ENCODE data around the gene FOCAD. TPM values are rescaled to one million over a fixed set of nuclear protein-coding genes. Genes with fewer than 3 reads are reported as not detected.

The FOCAD gene
- total RNA-seq, 1 donor from 2014 or later = 146 TPM

DNA sequence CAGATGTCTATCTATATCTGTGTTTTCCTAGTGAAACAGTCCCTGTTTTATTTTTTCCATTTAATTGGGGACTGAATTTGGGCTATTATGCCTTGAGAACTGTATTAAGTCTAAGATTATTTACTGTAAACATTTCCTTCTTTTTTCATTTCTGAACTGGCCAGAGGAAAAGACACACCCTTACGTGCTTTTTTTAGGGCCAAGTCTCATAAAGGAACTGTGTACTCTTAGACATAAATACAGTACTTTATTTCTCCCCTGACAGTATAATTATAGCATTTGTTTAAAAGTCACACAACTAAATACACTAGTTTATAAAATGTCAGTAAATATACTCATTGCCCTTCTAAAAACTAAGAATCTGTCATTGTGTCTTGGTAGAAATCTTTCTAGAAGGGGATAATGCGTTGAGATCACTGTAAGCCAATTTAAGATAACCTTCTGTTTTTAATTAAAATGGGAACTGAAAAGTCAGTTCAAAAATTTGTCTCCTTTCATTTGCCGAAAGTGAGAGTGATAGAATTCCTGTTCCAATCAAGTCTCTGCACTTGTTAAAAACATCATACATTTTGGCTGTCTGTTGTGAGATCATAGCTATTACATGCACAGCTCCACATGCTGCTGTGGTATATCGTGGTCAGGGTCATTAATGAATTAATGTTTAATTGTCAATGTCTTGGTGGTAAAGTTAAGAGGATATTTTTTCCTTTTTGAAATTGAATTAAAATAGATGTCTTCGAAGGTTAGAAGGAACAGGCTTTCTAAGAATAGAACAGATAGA is 132.1 kb downstream of the FOCAD start:
- no peaks in the 10 kb centered on the region for H3K4me1 ChIP-seq
- Mint-ChIP-seq H3K4me1 (no peaks in the 10 kb centered on the region), H3K27me3 (ENCODE audit: insufficient read depth, low read depth) (no peaks in the 10 kb centered on the region), H3K9me3 (no peaks in the 10 kb centered on the region), H3K36me3 (peaks cover 6% of the 10 kb centered on the region), H3K4me3 (no peak overlapping the region), H3K27ac (no peak overlapping the region)
- H3K27ac ChIP-seq = no peak overlapping the region
- no peak overlapping the region for H3K4me2 ChIP-seq
- no peaks in the 10 kb centered on the region for H3K36me3 ChIP-seq
- H3K4me3 ChIP-seq = no peak overlapping the region
- H3K27me3 ChIP-seq = no peaks in the 10 kb centered on the region
- H4K20me1 ChIP-seq (ENCODE audit: low read depth) = no peaks in the 10 kb centered on the region
- TF ChIP-seq EZH2 (IDR thresholded peaks at IDR 0.05) (no peak), EZH2phosphoT487 (IDR thresholded peaks at IDR 0.05) (no peak)
- TF ChIP-seq, protein P1, sequence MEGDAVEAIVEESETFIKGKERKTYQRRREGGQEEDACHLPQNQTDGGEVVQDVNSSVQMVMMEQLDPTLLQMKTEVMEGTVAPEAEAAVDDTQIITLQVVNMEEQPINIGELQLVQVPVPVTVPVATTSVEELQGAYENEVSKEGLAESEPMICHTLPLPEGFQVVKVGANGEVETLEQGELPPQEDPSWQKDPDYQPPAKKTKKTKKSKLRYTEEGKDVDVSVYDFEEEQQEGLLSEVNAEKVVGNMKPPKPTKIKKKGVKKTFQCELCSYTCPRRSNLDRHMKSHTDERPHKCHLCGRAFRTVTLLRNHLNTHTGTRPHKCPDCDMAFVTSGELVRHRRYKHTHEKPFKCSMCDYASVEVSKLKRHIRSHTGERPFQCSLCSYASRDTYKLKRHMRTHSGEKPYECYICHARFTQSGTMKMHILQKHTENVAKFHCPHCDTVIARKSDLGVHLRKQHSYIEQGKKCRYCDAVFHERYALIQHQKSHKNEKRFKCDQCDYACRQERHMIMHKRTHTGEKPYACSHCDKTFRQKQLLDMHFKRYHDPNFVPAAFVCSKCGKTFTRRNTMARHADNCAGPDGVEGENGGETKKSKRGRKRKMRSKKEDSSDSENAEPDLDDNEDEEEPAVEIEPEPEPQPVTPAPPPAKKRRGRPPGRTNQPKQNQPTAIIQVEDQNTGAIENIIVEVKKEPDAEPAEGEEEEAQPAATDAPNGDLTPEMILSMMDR (IDR thresholded peaks at IDR 0.05) = no peak
- no peak overlapping the region for H3K9ac ChIP-seq
- H3K9me3 ChIP-seq (ENCODE audit: low read depth) = no peaks in the 10 kb centered on the region
- no peak overlapping the region for H2AFZ ChIP-seq (replicated peaks)
- DNase-seq (ENCODE audit: low spot score) = no peak
- no peaks in the 10 kb centered on the region for H3K79me2 ChIP-seq (ENCODE audit: low read depth)
- H3F3A ChIP-seq (ENCODE audit: low read depth) = no peaks in the 10 kb centered on the region

DNA sequence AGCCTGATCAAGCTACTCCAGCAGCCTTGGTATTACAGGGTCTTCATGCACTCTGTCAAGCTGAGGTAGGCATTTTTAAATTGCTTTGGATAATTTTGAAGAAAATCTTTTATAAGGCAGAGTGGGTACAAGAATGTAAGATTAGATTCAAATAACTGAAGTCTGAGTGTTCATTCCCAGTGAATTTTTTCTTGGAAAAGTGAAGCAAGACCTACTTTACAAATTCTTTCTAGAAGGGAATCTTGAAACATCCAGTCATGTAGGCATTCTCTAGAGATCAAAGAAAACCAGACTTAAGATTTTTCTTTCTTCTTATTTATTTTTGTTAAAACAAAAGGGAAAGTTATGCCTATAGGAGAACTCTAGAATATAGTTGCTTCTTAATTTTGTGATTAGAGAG is 139.0 kb downstream of the FOCAD start:
- no peaks in the 10 kb centered on the region for H3K79me2 ChIP-seq (ENCODE audit: low read depth)
- H3K27ac ChIP-seq = no peak overlapping the region
- H3K4me1 Mint-ChIP-seq = peaks cover 5% of the 10 kb centered on the region
- no peak for DNase-seq (ENCODE audit: low spot score)
- no peak overlapping the region for H3K27ac Mint-ChIP-seq
- H3K36me3 Mint-ChIP-seq = peaks cover 24% of the 10 kb centered on the region
- H3K36me3 ChIP-seq = no peaks in the 10 kb centered on the region
- H3K9ac ChIP-seq = no peak overlapping the region
- H3F3A ChIP-seq (ENCODE audit: low read depth) = no peaks in the 10 kb centered on the region
- H3K4me1 ChIP-seq = no peaks in the 10 kb centered on the region
- no peaks in the 10 kb centered on the region for H3K27me3 Mint-ChIP-seq (ENCODE audit: insufficient read depth, low read depth)
- no peaks in the 10 kb centered on the region for H3K27me3 ChIP-seq
- H2AFZ ChIP-seq (replicated peaks) = no peak overlapping the region
- H4K20me1 ChIP-seq (ENCODE audit: low read depth) = no peaks in the 10 kb centered on the region
- no peak for TF ChIP-seq EZH2 (IDR thresholded peaks at IDR 0.05)
- TF ChIP-seq, protein P1 (IDR thresholded peaks at IDR 0.05) = no peak
- no peak for TF ChIP-seq EZH2phosphoT487 (IDR thresholded peaks at IDR 0.05)
- H3K9me3 ChIP-seq (ENCODE audit: low read depth) = no peaks in the 10 kb centered on the region
- no peak overlapping the region for H3K4me3 ChIP-seq
- no peaks in the 10 kb centered on the region for H3K9me3 Mint-ChIP-seq
- H3K4me3 Mint-ChIP-seq = no peak overlapping the region
- H3K4me2 ChIP-seq = no peak overlapping the region

DNA sequence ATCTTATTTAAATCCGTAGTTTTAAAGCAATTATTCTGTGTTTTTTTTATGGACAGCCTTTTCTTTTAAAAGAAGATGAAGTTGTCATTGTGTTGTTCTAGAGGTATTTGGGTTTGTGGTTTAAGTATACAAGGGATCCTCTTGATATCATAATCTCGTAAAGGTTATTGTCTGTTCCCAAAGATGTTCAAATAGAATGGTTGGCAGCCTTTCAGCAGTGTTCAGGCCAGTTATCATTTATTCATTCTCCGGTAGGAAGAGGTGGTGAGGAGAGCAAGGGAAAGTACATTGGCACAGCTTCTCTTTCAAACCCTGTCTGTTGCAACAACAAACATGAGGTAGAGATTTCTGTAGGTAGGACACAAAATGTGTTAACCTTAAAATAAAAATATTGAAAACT is 147.0 kb downstream of the FOCAD start:
- H3K4me1 ChIP-seq = peaks cover 10% of the 10 kb centered on the region
- TF ChIP-seq EZH2phosphoT487 (IDR thresholded peaks at IDR 0.05) (no peak), EZH2 (IDR thresholded peaks at IDR 0.05) (no peak)
- TF ChIP-seq, protein P1 (IDR thresholded peaks at IDR 0.05) = no peak
- no peaks in the 10 kb centered on the region for H3K36me3 ChIP-seq
- H3K4me3 ChIP-seq = no peak overlapping the region
- H3K27me3 ChIP-seq = no peaks in the 10 kb centered on the region
- H2AFZ ChIP-seq (replicated peaks) = no peak overlapping the region
- no peaks in the 10 kb centered on the region for H3K79me2 ChIP-seq (ENCODE audit: low read depth)
- H3K9me3 ChIP-seq (ENCODE audit: low read depth) = no peaks in the 10 kb centered on the region
- DNase-seq (ENCODE audit: low spot score) = no peak
- Mint-ChIP-seq H3K27me3 (ENCODE audit: insufficient read depth, low read depth) (no peaks in the 10 kb centered on the region), H3K36me3 (peaks cover 24% of the 10 kb centered on the region), H3K9me3 (peaks cover 3% of the 10 kb centered on the region), H3K4me1 (peaks cover 14% of the 10 kb centered on the region), H3K4me3 (no peak overlapping the region), H3K27ac (no peak overlapping the region)
- no peak overlapping the region for H3K27ac ChIP-seq
- no peaks in the 10 kb centered on the region for H3F3A ChIP-seq (ENCODE audit: low read depth)
- H3K9ac ChIP-seq = no peak overlapping the region
- H4K20me1 ChIP-seq (ENCODE audit: low read depth) = peaks cover 4% of the 10 kb centered on the region
- no peak overlapping the region for H3K4me2 ChIP-seq

All from neural progenitor cell (in vitro differentiated cells).